ENCODE results near the gene DEPP1.

GRCh38 chr10:44973323-44974081 is 5.1 kb downstream of the DEPP1 start:
- TF ChIP-seq EZH2 (IDR thresholded peaks at IDR 0.05; ENCODE audit: low read depth, unreplicated experiment): no peak
- TF ChIP-seq CTCF (conservative IDR thresholded peaks at IDR 0.05; ENCODE audit: low read depth in 2 of 2): no peak
- no peak for TF ChIP-seq POLR2AphosphoS5 (IDR thresholded peaks at IDR 0.05; ENCODE audit: low read depth)
- TF ChIP-seq REST (IDR thresholded peaks at IDR 0.05; ENCODE audit: unreplicated experiment): no peak
